ENCODE results near the gene FADS1.
A peak's percentile ranks its signal among the peaks of the same experiment; 100 is the strongest.

Gene FADS1

GRCh38 chr11:61793829-61794204 lies 23.0 kb downstream of the FADS1 start:
- DNase-seq = no peak

- no peak for DNase-seq
Observed at GRCh38 chr11:61793083-61793828, 23.5 kb downstream of the FADS1 start.

GRCh38 chr11:61792310-61793082 lies 24.3 kb downstream of the FADS1 start, which contains the start of the genes FEN1 and TMEM258:
Gene FEN1 (plus strand): TSS chr11:61792911. CDS start chr11:61795362, 2,451 bp downstream.
Gene TMEM258 (minus strand): TSS chr11:61792599. CDS start chr11:61792558, 41 bp downstream.
- DNase-seq = peak; percentile 95

GRCh38 chr11:61791737-61792309 lies 25.0 kb downstream of the FADS1 start:
- DNase-seq = peak; percentile 81

- DNase-seq = no peak
Observed at GRCh38 chr11:61787928-61788491, 28.8 kb downstream of the FADS1 start.

- no peak for DNase-seq
Observed at GRCh38 chr11:61785837-61786402, 30.9 kb downstream of the FADS1 start.

GRCh38 chr11:61784506-61784805 lies 32.3 kb downstream of the FADS1 start:
- DNase-seq = no peak

GRCh38 chr11:61783717-61784505 lies 32.9 kb downstream of the FADS1 start:
- no peak for DNase-seq

GRCh38 chr11:61782841-61783240 lies 34.0 kb downstream of the FADS1 start:
- no peak for DNase-seq

- no peak for DNase-seq
Observed at GRCh38 chr11:61782299-61782698, 34.5 kb downstream of the FADS1 start.

GRCh38 chr11:61781585-61781984 lies 35.2 kb downstream of the FADS1 start:
- DNase-seq = no peak

GRCh38 chr11:61780581-61781162 lies 36.1 kb downstream of the FADS1 start:
- no peak for DNase-seq

- DNase-seq = no peak
Observed at GRCh38 chr11:61779666-61780525, 36.9 kb downstream of the FADS1 start.

GRCh38 chr11:61778920-61779650 lies 37.7 kb downstream of the FADS1 start:
- no peak for DNase-seq

GRCh38 chr11:61778357-61778886 lies 38.4 kb downstream of the FADS1 start:
- DNase-seq = no peak

GRCh38 chr11:61777234-61778090 lies 39.3 kb downstream of the FADS1 start:
- DNase-seq = no peak

GRCh38 chr11:61776561-61777075 lies 40.2 kb downstream of the FADS1 start:
- DNase-seq = no peak

All from right forelimb (tissue), 1 donor.